CD4-positive, CD25-positive, alpha-beta regulatory T cell (primary cell): ENCODE results near the gene PIK3AP1. TPM values are rescaled to one million over a fixed set of nuclear protein-coding genes. Genes with fewer than 3 reads are reported as not detected.
"Not testable (repeated sequence)": the region's sequence is repeated elsewhere in the genome, so short reads cannot be mapped to it uniquely, and the experiment has no call there.

Source experiments
- ATAC-seq, 2 donors: fragments of 150-1000 bp; cut with Tn5 transposase; one replicate each; pipeline ENCODE4 v1.10.0; 2021; ENCODE audit warnings: low read depth in 2 of 2, moderate number of reproducible peaks in 2 of 2, moderate library complexity in 1 of 2
- DNase-seq, 3 donors: peaks; one replicate each; pipeline versions ENCODE4 v3.0.0 to v3.0.0-alpha.2; 2012 to 2022; ENCODE audit warnings: mixed read lengths in 1 of 3
- H3K27ac ChIP-seq: one replicate; pipeline ENCODE4 v1.7.0; 2013; ENCODE audit warnings: mild to moderate bottlenecking, low read length; ENCODE audit not compliant: insufficient read depth, poor library complexity, severe bottlenecking
- H3K27me3 ChIP-seq: one replicate; pipeline ENCODE4 v1.7.0; 2013; ENCODE audit warnings: low read length; ENCODE audit not compliant: control insufficient read depth, insufficient read depth
- H3K36me3 ChIP-seq: one replicate; pipeline ENCODE4 v1.7.0; 2013; ENCODE audit warnings: mild to moderate bottlenecking, low read length, moderate library complexity; ENCODE audit not compliant: control insufficient read depth, insufficient read depth
- H3K4me1 ChIP-seq: 2 replicates; pipeline ENCODE4 v1.7.0; 2013; ENCODE audit warnings: mild to moderate bottlenecking, low read length; ENCODE audit not compliant: insufficient read depth, control insufficient read depth, poor library complexity, severe bottlenecking
- H3K4me3 ChIP-seq: one replicate; pipeline ENCODE4 v1.7.0; 2013; ENCODE audit warnings: low read depth, mild to moderate bottlenecking, low read length, moderate library complexity
- H3K9me3 ChIP-seq, 2 experiments: 1 replicate in 1 of 2; 2 replicates in 1 of 2; pipeline ENCODE4 v1.7.0; 2013; ENCODE audit warnings: low read length in 2 of 2, mild to moderate bottlenecking in 1 of 2, moderate library complexity in 1 of 2; ENCODE audit not compliant: control insufficient read depth in 2 of 2
- H3K27ac Mint-ChIP-seq, 3 donors: one replicate each; pipeline ENCODE4 v1.8.0; 2020 to 2022; ENCODE audit warnings: mild to moderate bottlenecking in 3 of 3, mixed read lengths in 3 of 3, moderate library complexity in 2 of 3
- H3K27me3 Mint-ChIP-seq: one replicate; pipeline ENCODE4 v1.8.0; 2022; ENCODE audit warnings: mild to moderate bottlenecking, mixed read lengths
- H3K36me3 Mint-ChIP-seq: one replicate; pipeline ENCODE4 v1.8.0; 2020; ENCODE audit warnings: mixed read lengths
- H3K4me1 Mint-ChIP-seq, 4 donors: one replicate each; pipeline ENCODE4 v1.8.0; 2020 to 2022; ENCODE audit warnings: mixed read lengths in 4 of 4, mild to moderate bottlenecking in 1 of 4
- H3K4me3 Mint-ChIP-seq, 4 donors: one replicate each; pipeline ENCODE4 v1.8.0; 2020 to 2022; ENCODE audit warnings: mild to moderate bottlenecking in 4 of 4, mixed read lengths in 4 of 4, moderate library complexity in 3 of 4
- H3K9me3 Mint-ChIP-seq, 7 donors: one replicate each; pipeline ENCODE4 v1.8.0; 2020 to 2022; ENCODE audit warnings: mixed read lengths in 7 of 7, mild to moderate bottlenecking in 3 of 7, moderate library complexity in 2 of 7
- polyA plus RNA-seq, 4 donors: library from polyadenylated mRNA; unstranded; fragments of 300-500 nt; fragmentation: Illumina TruSeq; gene quantifications; one replicate each; pipeline ENCODE4 v1.2.3, GENCODE V29; 2021
- total RNA-seq: library from RNA; stranded (reverse); gene quantifications from one replicate; pipeline ENCODE4 v1.2.3, GENCODE V29; 2022

Gene PIK3AP1
- total and polyA plus RNA-seq, 5 donors from 2014 or later, result 0.92 to 3.5 (median 1.7) TPM

DNA sequence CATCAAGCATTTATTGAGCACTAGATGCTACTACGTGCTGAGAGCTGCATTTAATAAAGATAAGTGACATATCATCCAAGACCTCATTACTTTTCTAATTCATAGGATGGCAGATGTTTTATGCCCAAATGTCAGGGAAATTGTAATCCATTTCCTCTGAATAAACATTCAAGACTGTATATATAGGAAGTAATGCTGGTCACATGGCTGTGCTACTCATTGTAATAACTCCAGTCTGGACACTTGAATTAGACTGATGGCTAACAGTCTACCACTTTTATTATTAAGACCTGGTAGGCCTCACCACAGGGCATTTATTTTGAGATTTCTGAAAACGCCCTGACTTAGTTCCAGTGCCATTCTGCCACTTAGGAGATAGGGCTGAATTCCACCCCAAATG, 36.6 kb downstream of the PIK3AP1 start:
- H3K27me3 Mint-ChIP-seq, result peaks cover 4% of the 10 kb centered on the region
- H3K4me3 Mint-ChIP-seq, result no peak overlapping the region
- H3K4me1 Mint-ChIP-seq, result peaks cover 0 to 6% (median 0%) of the 10 kb centered on the region in 4 donors
- H3K36me3 ChIP-seq, result no peaks in the 10 kb centered on the region
- no peaks in the 10 kb centered on the region for H3K9me3 ChIP-seq
- H3K36me3 Mint-ChIP-seq, result peaks cover 9% of the 10 kb centered on the region
- ATAC-seq (no peak), DNase-seq (no peak)
- no peaks in the 10 kb centered on the region for H3K27me3 ChIP-seq
- H3K4me1 ChIP-seq, result no peaks in the 10 kb centered on the region
- peaks cover 0 to 9% (median 2%) of the 10 kb centered on the region in 7 donors for H3K9me3 Mint-ChIP-seq
- H3K27ac ChIP-seq, result no peak overlapping the region
- no peak overlapping the region for H3K27ac Mint-ChIP-seq
- no peak overlapping the region for H3K4me3 ChIP-seq

DNA sequence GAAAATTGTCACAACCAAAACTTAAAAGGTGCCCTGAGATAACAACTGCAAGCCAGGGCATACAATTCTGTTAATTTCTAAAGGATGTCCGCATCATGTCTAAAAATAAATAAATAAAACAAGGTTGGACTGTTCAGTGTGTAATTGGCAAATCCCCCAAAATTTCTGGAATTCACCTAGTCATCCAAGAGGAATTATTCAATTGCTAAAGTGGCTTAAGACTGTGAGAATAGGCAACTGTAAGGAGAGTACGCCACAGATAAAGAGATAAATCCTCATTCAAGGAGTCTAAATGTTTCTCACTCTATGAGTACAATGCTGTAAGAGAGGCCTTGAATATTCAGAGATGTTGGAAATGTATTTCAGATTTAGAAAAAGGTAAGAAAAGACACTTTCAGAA, 37.2 kb downstream of the PIK3AP1 start:
- H3K4me1 ChIP-seq, result no peaks in the 10 kb centered on the region
- H3K36me3 ChIP-seq, result no peaks in the 10 kb centered on the region

DNA sequence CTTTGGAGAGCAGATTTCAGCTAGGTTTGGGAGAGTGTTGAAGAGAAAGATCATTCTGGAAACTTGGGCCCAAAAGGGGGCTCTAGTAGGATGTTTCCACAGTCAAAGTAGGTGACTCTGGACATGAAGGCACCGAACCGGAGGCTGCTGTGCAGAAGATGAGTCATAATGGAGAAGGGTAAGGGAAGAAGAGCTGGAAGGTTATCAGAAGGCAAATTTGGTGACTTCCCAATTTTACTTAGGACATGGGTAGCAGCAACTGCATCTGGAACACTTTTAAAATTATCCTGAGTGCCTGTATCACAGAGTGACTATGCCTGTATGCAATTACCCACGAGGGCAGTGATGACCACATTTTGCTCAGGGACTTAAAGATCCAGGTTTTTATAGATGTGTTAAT, 38.8 kb downstream of the PIK3AP1 start:
- Histone ChIP-seq H3K9me3 (no peaks in the 10 kb centered on the region), H3K4me1 (no peaks in the 10 kb centered on the region), H3K27ac (no peak overlapping the region), H3K36me3 (no peaks in the 10 kb centered on the region), H3K27me3 (no peaks in the 10 kb centered on the region), H3K4me3 (no peak overlapping the region)
- H3K4me1 Mint-ChIP-seq, result peaks cover 0 to 2% (median 0%) of the 10 kb centered on the region in 4 donors
- DNase-seq (no peak), ATAC-seq (no peak)
- peaks cover 0 to 9% (median 2%) of the 10 kb centered on the region in 7 donors for H3K9me3 Mint-ChIP-seq
- H3K27me3 Mint-ChIP-seq, result peaks cover 4% of the 10 kb centered on the region
- peaks cover 9% of the 10 kb centered on the region for H3K36me3 Mint-ChIP-seq
- no peak overlapping the region for H3K27ac Mint-ChIP-seq
- no peak overlapping the region for H3K4me3 Mint-ChIP-seq

More for the DNA sequence above, 37.2 kb downstream of the PIK3AP1 start:
- Histone ChIP-seq H3K27me3 (no peaks in the 10 kb centered on the region), H3K4me3 (no peak overlapping the region), H3K27ac (no peak overlapping the region), H3K9me3 (no peaks in the 10 kb centered on the region)
- no peak for DNase-seq
- Mint-ChIP-seq H3K36me3 (peaks cover 9% of the 10 kb centered on the region), H3K4me3 (no peak overlapping the region), H3K9me3 (peaks cover 0 to 9% (median 2%) of the 10 kb centered on the region in 7 donors), H3K4me1 (peaks cover 0 to 6% (median 0%) of the 10 kb centered on the region in 4 donors), H3K27me3 (peaks cover 4% of the 10 kb centered on the region), H3K27ac (no peak overlapping the region)
- no peak for ATAC-seq

DNA sequence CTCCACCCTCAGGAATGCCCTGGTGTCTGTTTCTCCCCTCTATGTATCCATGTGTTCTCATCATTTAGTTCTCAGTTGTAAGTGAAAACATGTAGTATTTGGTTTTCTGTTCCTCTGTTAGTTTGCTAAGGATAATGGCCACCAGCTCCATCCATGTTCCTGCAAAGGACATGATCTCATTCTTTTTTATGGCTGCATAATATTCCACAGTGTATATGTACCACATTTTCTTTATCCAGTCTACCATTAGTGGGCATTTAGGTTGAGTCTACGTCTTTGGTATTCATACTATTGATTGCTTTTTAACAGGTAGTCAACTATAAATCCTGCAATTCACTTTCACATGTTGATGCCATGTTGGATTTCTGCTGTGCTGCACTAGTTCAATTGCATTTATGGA, 39.9 kb downstream of the PIK3AP1 start:
- H3K36me3 ChIP-seq, H3K36me3 Mint-ChIP-seq, DNase-seq, H3K27me3 ChIP-seq, ATAC-seq, H3K4me1 ChIP-seq, H3K27ac ChIP-seq, H3K4me3 Mint-ChIP-seq, H3K27ac Mint-ChIP-seq, H3K27me3 Mint-ChIP-seq, H3K9me3 ChIP-seq, H3K4me3 ChIP-seq, H3K9me3 Mint-ChIP-seq, H3K4me1 Mint-ChIP-seq: not testable (repeated sequence)

DNA sequence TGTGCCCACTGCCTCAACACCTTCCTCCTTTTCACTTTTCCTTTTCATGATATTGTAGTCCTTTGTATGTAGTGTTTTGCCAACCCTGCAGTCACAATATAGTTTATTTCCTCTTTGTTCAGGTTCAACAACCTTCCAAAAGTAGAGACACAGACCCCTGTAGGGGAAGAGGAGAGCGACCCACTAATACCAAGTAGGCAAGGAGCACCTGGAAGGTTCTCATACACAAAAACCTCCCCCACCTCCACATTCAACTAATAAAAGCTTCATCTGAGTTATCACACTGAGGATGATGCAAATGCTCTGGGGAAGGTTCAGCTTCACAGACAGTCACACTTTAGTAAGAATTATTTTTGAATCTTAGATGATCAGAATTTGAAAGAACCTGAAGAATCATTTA, 41.6 kb downstream of the PIK3AP1 start:
- peaks cover 0 to 2% (median 0%) of the 10 kb centered on the region in 4 donors for H3K4me1 Mint-ChIP-seq
- no peaks in the 10 kb centered on the region for H3K9me3 ChIP-seq
- no peaks in the 10 kb centered on the region for H3K36me3 ChIP-seq
- no peak overlapping the region for H3K27ac ChIP-seq
- no peaks in the 10 kb centered on the region for H3K4me1 ChIP-seq
- no peak overlapping the region for H3K27ac Mint-ChIP-seq
- H3K27me3 Mint-ChIP-seq, result peaks cover 1% of the 10 kb centered on the region
- H3K27me3 ChIP-seq, result no peaks in the 10 kb centered on the region
- peaks cover 9% of the 10 kb centered on the region for H3K36me3 Mint-ChIP-seq
- no peak overlapping the region for H3K4me3 ChIP-seq
- DNase-seq, result no peak
- H3K4me3 Mint-ChIP-seq, result no peak overlapping the region
- no peak for ATAC-seq
- peaks cover 0 to 9% (median 2%) of the 10 kb centered on the region in 7 donors for H3K9me3 Mint-ChIP-seq

DNA sequence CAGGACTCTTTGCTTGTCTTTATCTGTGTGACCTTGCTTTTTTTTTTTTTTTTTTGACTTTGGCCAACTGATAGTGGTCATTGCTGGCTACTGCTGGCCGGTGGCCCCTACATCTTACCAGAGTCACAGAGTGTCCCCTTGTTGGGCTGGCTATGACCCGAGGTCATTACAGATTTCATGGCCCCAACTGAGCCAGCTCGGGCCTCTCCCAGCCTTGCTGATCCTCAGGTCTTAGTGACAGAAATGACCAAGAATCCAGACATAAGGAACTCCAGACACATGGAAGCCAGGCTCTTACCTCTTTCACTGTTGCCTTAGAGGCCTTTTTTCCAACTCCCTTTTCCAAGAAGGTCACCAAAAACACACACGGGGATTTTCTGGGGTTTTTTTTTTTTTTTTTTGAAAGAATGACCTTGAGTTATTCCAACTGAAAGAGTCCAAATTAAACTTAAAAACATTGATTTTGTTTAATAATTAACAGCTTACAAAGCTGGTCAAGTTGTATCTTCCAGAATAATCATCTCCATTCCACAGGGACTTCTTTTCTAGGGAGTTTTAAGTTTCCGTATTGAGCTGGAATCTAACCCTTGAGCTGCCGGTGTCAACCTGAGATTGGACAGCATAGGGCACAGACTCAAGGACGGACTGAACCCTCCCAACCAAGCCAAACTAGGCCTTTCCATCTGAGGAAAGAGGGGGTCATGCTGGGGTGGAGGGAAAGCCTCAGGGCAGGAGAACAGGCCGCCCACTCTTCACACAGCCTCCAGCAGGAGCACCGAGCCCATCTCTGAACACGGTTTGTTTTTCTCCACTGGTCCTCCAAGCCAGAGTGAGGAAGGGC, 43.8 kb downstream of the PIK3AP1 start:
- H3K4me1 Mint-ChIP-seq, result peaks cover 0 to 3% (median 0%) of the 10 kb centered on the region in 4 donors
- peaks cover 9% of the 10 kb centered on the region for H3K36me3 Mint-ChIP-seq
- ATAC-seq (no peak), DNase-seq (no peak)
- Histone ChIP-seq H3K4me1 (no peaks in the 10 kb centered on the region), H3K27ac (no peak overlapping the region), H3K9me3 (no peaks in the 10 kb centered on the region), H3K36me3 (no peaks in the 10 kb centered on the region), H3K4me3 (no peak overlapping the region), H3K27me3 (no peaks in the 10 kb centered on the region)
- H3K4me3 Mint-ChIP-seq, result no peak overlapping the region
- H3K27me3 Mint-ChIP-seq, result no peaks in the 10 kb centered on the region
- H3K9me3 Mint-ChIP-seq, result peaks cover 0 to 9% (median 2%) of the 10 kb centered on the region in 7 donors
- no peak overlapping the region for H3K27ac Mint-ChIP-seq

DNA sequence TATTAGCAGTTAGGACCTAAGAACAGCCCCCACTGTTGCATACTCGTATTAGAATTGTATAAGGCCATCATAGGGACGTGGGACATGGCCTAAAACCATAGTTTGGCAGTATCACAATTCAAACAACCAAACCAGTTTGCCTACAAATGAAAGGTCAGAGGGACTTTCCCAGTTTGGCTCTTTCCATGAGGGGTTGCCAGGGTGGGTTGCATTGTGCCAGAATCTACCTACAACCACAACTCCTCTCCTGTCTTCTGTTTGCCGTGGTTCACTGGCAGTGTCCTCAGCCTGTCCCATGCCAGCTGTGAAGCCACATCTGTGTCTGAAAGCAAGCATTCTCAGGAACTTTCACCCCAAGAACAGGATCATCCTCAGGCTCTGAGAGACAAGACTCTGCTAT, 44.5 kb downstream of the PIK3AP1 start:
- H3K27me3 Mint-ChIP-seq, result no peaks in the 10 kb centered on the region
- no peaks in the 10 kb centered on the region for H3K9me3 ChIP-seq
- peaks cover 0 to 5% (median 2%) of the 10 kb centered on the region in 7 donors for H3K9me3 Mint-ChIP-seq
- no peak overlapping the region for H3K4me3 ChIP-seq
- no peaks in the 10 kb centered on the region for H3K36me3 ChIP-seq
- no peak overlapping the region for H3K27ac Mint-ChIP-seq
- DNase-seq (no peak), ATAC-seq (no peak)
- H3K36me3 Mint-ChIP-seq, result peaks cover 4% of the 10 kb centered on the region
- no peaks in the 10 kb centered on the region for H3K27me3 ChIP-seq
- no peak overlapping the region for H3K27ac ChIP-seq
- no peak overlapping the region for H3K4me3 Mint-ChIP-seq
- no peaks in the 10 kb centered on the region for H3K4me1 ChIP-seq
- peaks cover 0 to 3% (median 0%) of the 10 kb centered on the region in 4 donors for H3K4me1 Mint-ChIP-seq
